H1 (cell line): ENCODE results near the gene FBXO46.

Experiments
- JUND ChIP-seq: IDR thresholded peaks from 2 replicates; pipeline ENCODE4 v1.6.1; 2011; ENCODE audit warnings: mild to moderate bottlenecking, improper control_type of control experiment, low read length
- KDM1A ChIP-seq: fragments of 200-600, 300-600 bp; sonication (generic); IDR thresholded peaks from 2 replicates; pipeline ENCODE4 v1.7.1; 2016; ENCODE audit warnings: mild to moderate bottlenecking, low read length, borderline replicate concordance
- POLR2A ChIP-seq, 2 experiments: IDR thresholded peaks; 1 replicate in 1 of 2; 2 replicates in 1 of 2; pipeline ENCODE4 v1.6.1; 2011; ENCODE audit warnings: low read depth in 2 of 2, low read length in 2 of 2, mild to moderate bottlenecking in 2 of 2; ENCODE audit errors: control extremely low read depth in 1 of 2
- RAD21 ChIP-seq, 2 experiments: IDR thresholded peaks in 1 of 2; conservative IDR thresholded peaks in 1 of 2; 2 replicates each; pipeline ENCODE4 v1.6.1; 2011; ENCODE audit warnings: low read depth in 2 of 2, low read length in 2 of 2, improper control_type of control experiment in 1 of 2, inconsistent platforms in 1 of 2, mild to moderate bottlenecking in 1 of 2, moderate library complexity in 1 of 2
- RFX5 ChIP-seq: IDR thresholded peaks from 2 replicates; pipeline ENCODE4 v1.6.1; 2011; ENCODE audit warnings: low read depth, low read length, improper control_type of control experiment, borderline replicate concordance
- TAF1 ChIP-seq: IDR thresholded peaks from 2 replicates; pipeline ENCODE4 v1.6.1; 2011; ENCODE audit warnings: mild to moderate bottlenecking, low read depth, low read length
- TF ChIP-seq, protein P1 (sequence below), 3 experiments: IDR thresholded peaks; 1 replicate in 2 of 3; 2 replicates in 1 of 3; pipeline versions ENCODE4 v1.5.1 to v1.6.1; 2011; ENCODE audit warnings: low read length in 3 of 3, mild to moderate bottlenecking in 3 of 3, inconsistent platforms in 2 of 3, low read depth in 1 of 3, moderate library complexity in 1 of 3; ENCODE audit not compliant: insufficient read depth in 1 of 3; ENCODE audit errors: control extremely low read depth in 1 of 3

DNA sequence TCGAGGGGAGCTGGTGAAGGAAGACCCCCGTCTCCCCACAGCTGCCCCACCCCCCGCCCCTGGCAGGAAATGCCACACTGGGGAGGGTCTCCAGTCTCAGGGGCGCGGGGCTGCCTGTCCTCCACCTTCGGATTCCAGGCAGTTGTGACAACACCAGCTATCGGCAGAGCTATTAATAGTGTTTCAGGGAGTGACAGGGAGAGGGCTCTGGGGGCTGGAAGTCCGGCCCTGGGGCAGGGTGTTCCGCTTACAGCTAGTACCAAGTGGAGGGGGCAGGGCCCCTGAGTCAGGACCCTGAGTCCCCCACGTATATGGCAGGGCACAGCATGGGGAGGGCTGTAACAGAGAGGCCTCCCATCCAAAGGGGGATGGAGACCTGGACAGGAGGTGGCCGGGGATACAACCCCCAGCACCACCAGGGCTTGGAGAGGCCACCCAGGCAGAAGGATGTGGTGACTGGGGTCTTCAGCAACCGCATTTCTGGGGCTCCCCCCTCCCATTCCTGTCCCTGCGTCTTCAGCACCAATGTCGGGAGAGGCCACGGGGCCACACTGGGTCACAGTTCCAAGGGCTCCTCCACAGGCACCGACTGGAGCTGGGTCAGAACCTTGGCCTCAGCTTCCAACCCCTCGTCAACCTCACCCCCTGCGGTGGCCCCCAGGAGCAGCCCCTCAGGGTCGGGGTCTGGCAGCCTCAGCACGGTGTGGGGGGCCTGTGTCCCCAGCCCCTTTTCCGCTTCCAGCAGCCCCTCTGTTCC, 34.4 kb upstream of the FBXO46 start:
- no peak for TF ChIP-seq RFX5
- TF ChIP-seq, protein P1, sequence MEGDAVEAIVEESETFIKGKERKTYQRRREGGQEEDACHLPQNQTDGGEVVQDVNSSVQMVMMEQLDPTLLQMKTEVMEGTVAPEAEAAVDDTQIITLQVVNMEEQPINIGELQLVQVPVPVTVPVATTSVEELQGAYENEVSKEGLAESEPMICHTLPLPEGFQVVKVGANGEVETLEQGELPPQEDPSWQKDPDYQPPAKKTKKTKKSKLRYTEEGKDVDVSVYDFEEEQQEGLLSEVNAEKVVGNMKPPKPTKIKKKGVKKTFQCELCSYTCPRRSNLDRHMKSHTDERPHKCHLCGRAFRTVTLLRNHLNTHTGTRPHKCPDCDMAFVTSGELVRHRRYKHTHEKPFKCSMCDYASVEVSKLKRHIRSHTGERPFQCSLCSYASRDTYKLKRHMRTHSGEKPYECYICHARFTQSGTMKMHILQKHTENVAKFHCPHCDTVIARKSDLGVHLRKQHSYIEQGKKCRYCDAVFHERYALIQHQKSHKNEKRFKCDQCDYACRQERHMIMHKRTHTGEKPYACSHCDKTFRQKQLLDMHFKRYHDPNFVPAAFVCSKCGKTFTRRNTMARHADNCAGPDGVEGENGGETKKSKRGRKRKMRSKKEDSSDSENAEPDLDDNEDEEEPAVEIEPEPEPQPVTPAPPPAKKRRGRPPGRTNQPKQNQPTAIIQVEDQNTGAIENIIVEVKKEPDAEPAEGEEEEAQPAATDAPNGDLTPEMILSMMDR (IDR thresholded peaks at IDR 0.05; ENCODE audit: control extremely low read depth in 1 of 3, insufficient read depth in 1 of 3, low read depth in 1 of 3, low read length in 3 of 3): no peak
- peak in 1 of 2 experiments; percentile 29; a peak in 1 of 3 replicates for TF ChIP-seq POLR2A (IDR thresholded peaks at IDR 0.05; ENCODE audit: control extremely low read depth in 1 of 2, low read depth in 2 of 2, low read length in 2 of 2)
- 0 out of 2 replicates have a peak, but pooled peaks have one; percentile 10 for TF ChIP-seq TAF1
- no peak for TF ChIP-seq JUND
- TF ChIP-seq RAD21 (IDR thresholded peaks at IDR 0.05 in 1 of 2, conservative IDR thresholded peaks at IDR 0.05 in 1 of 2; ENCODE audit: low read depth in 2 of 2, low read length in 2 of 2): no peak
- no peak for TF ChIP-seq KDM1A
